GM21786 (cell line): ENCODE data around the gene UNC13A.

Source experiments
- ATAC-seq: cut with Tn5 transposase; IDR thresholded peaks from one replicate; pipeline ENCODE4 v1.9.1; 2021; ENCODE audit not compliant: unreplicated experiment

Gene UNC13A

GRCh38 chr19:17673937-17674799 is 14.0 kb downstream of the UNC13A start:
- ATAC-seq = no peak

GRCh38 chr19:17671906-17672305 is 16.2 kb downstream of the UNC13A start:
- no peak for ATAC-seq

DNA sequence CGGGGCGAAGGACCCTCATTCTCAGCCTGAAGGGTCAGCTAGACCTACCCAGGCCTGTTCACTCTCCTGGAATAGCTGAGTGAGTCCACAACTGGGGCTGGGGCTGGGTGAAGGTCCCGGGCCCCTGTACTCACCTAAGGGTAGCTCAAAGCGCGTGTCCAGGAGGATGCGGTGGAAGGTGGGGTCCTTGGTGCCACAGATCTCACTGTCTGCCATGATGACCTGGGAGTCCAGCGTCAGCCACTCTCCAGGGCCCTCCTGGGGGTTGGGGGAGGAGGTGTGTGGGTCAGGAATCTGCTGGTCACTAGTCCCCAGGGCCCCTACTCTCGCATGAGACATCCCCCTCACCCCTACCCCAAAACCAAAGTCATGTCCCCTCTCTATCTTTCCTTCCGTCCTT is 18.7 kb downstream of the UNC13A start:
- no peak for ATAC-seq

GRCh38 chr19:17665058-17665457 is 23.1 kb downstream of the UNC13A start:
- no peak for ATAC-seq

DNA sequence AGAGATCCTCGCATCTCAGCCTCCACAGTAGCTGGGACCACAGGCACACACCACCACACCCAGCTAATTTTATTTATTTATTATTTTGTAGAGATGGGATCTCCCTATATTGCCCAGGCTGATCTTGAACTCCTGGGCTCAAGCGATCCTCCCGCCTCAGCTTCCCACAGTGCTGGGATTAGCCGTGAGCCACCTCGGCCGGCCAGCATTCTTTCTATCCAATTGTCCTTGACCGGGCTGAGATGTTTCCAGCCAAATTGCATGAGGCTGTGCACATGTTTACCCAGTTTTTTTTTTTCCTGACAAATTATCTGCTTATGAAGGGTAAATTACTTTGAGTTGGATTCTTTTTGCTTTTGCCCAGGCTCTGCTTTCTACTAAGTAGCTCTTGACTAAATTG is 28.2 kb downstream of the UNC13A start:
- ATAC-seq = no peak

GRCh38 chr19:17658666-17659065 is 29.5 kb downstream of the UNC13A start:
- ATAC-seq = no peak

DNA sequence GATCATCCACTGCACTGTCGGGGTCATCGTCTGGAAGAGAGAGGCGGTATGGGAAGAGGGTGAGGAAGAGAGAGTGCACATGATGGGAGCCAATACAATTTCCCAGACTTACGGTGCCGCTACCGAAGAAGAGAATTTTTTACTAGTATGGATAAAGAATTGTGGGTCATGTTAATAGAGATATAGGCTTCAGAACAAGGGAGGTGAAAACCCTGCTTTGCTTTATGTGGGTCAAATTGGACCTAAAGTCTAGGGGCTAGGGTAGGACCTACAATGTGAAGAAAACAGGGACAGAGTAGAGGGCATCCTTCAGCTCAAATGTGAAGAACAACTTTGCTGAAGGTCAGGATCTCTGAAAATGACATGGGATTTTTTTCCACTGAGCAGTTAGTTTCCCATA is 29.9 kb downstream of the UNC13A start:
- ATAC-seq = no peak

DNA sequence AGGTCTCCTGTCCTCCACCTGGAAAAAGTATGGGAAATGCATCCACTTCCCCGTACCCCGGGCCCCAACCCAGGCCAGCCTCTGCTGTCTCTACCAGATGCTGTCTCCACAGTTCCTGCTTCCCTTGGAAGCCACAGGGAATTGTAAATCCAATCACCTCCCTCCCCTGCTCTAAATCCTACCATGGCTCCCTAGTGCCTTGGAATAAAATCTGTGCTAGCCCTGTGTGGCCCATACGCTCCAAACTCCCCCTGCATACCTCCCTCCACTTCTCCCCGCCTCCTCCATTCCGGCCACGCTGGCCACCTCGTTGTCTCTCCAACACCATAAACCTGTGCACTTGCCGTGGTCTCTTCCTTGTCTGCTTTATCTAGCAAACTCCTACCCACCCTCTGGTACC is 31.2 kb downstream of the UNC13A start:
- ATAC-seq = no peak

- ATAC-seq = no peak
Observed at GRCh38 chr19:17655751-17656472, 32.2 kb downstream of the UNC13A start.

DNA sequence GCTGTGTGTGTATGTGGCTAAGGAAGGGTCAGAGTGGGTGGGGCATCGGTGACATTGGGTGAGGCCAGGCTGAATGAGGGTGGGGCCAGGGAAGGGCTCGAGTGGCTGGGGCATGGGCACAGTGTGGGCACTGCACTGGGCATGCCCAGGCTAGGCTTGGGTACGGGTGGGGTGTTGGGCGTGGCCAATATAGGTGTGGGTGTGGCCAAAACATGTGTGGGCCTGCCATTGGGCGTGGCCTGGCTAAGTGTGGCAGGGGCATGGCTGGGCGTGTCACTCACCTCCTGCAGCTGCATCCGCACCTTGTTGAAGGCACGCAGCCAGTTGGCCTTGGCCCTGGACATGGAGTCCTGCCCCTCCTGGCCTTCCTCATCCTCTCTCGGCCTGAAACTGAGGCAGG is 33.2 kb downstream of the UNC13A start:
- no peak for ATAC-seq

GRCh38 chr19:17652627-17653026 is 35.5 kb downstream of the UNC13A start:
- no peak for ATAC-seq

GRCh38 chr19:17648786-17649185 is 39.4 kb downstream of the UNC13A start:
- ATAC-seq = no peak

GRCh38 chr19:17648097-17648660 is 40.0 kb downstream of the UNC13A start:
- ATAC-seq = no peak

DNA sequence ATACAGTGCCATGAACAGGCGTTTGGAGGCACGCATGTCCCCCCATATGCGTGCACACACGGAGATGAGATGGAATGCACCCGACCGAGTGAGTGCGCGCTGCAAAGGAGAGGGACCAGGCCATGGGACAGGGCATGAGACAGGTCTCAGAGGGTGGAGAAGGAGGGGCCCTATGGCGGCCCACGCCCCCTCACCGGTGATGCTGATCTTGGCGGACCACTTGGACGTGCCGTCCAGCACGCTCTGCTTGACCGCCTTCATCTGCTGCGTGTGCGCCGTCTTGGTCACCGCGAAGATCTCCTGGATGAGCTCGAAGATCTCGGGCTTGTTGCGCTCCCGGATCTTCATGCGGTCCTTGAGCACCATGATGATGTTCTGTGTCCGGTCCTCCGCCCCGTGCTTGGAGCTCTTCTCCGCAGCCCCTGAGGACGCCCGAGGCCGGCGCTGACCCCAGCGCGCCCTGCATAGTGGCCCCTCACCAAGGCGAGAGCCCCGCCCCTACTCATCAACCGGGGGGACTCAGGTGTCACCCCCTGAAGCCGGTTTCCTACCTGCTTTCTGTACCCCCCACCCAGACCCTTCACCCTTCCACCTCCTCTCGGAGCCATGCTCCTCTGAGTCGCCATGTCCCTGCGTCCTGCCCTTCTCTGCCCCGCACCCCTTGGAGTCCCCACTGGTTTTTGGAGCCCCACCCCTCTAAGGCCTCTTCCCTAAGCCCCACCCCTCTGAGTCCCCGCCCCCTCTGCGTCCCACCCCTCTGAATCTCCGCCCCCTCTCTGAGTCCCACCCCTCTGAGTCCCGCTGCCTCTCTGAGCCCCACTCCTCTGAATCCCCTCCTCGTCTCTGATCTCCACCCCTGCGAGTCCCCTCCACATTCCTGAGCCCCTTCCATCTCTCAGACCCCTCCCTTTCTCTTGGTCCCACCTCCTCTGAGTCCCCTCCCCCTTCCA is 40.8 kb downstream of the UNC13A start:
- ATAC-seq = no peak

- ATAC-seq = no peak
Observed at GRCh38 chr19:17646441-17646840, 41.7 kb downstream of the UNC13A start.

- ATAC-seq = no peak
Observed at GRCh38 chr19:17645339-17645963, 42.7 kb downstream of the UNC13A start.

GRCh38 chr19:17642656-17643055 is 45.5 kb downstream of the UNC13A start:
- ATAC-seq = no peak

GRCh38 chr19:17641846-17642245 is 46.3 kb downstream of the UNC13A start:
- ATAC-seq = no peak

DNA sequence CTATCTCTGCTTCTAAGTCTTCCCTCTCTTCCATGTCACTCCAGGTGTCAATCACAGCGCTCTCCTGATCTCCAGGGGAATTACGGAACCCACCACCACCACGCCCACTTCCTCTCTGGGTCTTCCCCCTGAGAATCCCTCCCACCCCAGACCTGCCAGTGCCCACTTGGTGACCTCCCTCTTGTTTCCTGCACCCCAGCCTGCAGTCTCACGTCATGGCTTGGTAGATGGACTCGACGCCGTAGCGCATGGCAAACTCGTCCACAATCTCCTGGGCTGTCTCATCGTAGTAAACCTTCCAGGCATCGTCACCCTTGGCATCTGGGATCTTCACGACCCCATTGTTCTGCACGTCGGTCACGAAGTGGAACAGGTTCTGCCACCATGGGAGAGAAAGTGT is 47.0 kb downstream of the UNC13A start:
- no peak for ATAC-seq

DNA sequence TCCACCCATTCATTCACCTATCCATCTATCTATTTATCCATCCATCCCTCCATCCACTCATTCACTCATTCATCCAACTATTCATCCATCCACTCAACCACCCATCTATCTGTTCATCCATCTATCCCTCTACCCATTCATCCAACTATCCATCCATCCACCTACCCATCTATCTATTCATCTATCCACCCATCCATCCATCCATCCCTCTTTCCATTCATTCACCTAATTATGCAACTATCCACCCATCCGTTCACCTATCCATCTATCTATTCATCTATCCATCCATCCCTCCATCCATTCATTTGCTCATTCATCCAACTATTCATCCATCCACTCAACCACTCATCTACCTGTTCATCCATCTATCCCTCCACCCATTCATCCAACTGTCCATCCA is 54.5 kb downstream of the UNC13A start:
- no peak for ATAC-seq
